Measurements from ENCODE around the gene CDH18.
A peak's percentile ranks its signal among the peaks of the same experiment; 100 is the strongest.

The CDH18 gene

DNA sequence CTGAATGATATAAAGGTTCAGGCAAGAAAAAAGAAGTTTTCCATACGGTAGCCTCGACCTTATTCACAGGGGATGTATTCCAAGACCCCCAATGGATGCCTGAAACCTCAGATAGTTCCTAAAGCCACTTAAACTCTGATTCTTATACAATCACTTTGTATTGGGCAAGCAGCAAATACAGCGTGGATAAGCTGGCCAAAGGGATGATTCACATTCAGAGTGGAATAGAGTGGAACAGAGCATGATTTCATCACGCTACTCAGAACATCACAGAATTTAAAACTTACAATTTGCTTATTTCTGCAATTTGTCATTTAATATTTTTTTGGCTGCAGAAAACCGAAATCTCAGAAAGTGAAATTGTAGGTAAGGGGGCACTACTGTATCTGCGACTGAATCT, 40.5 kb upstream of the CDH18 start:
- DNase-seq, result no peak
- no peaks in the 10 kb centered on the region for H3K4me1 ChIP-seq (ENCODE audit: control insufficient read depth, low read depth, low read length)
- no peak overlapping the region for H2AK5ac ChIP-seq (ENCODE audit: low read length)
- no peak overlapping the region for H2BK120ac ChIP-seq (ENCODE audit: low read depth, low read length)
- H3K23ac ChIP-seq (ENCODE audit: low read length), result no peak overlapping the region
- WGBS (ENCODE audit: extremely low coverage, insufficient coverage, low lambda C conversion rate), result no CpG with 5 or more reads among the region's 6 CpGs
- no peak overlapping the region for H4K5ac ChIP-seq (ENCODE audit: low read length)
- no peak overlapping the region for H3K27ac ChIP-seq (ENCODE audit: low read depth, low read length)
- H3K9ac ChIP-seq (ENCODE audit: low read length), result no peak overlapping the region
- H2BK15ac ChIP-seq (replicated peaks; ENCODE audit: low read depth), result no peak overlapping the region
- H3K4me3 ChIP-seq (ENCODE audit: low read length), result no peak overlapping the region
- no peaks in the 10 kb centered on the region for H3K79me1 ChIP-seq (ENCODE audit: low read length)
- H3K56ac ChIP-seq (ENCODE audit: low read length), result no peak overlapping the region
- no peak overlapping the region for H3K4me2 ChIP-seq (ENCODE audit: low read length)
- H4K8ac ChIP-seq (ENCODE audit: low read depth, low read length), result no peak overlapping the region
- H3K27me3 ChIP-seq (ENCODE audit: insufficient read depth, low read length, poor library complexity), result no peaks in the 10 kb centered on the region
- H2BK5ac ChIP-seq (ENCODE audit: low read length), result no peak overlapping the region
- H3K4ac ChIP-seq (ENCODE audit: low read depth, low read length), result no peak overlapping the region
- no peak overlapping the region for H3K18ac ChIP-seq (ENCODE audit: low read length)
- H3K36me3 ChIP-seq (ENCODE audit: control insufficient read depth, insufficient read depth, low read length), result no peaks in the 10 kb centered on the region
- no peaks in the 10 kb centered on the region for H3K79me2 ChIP-seq (ENCODE audit: control insufficient read depth, insufficient read depth, low read length)

DNA sequence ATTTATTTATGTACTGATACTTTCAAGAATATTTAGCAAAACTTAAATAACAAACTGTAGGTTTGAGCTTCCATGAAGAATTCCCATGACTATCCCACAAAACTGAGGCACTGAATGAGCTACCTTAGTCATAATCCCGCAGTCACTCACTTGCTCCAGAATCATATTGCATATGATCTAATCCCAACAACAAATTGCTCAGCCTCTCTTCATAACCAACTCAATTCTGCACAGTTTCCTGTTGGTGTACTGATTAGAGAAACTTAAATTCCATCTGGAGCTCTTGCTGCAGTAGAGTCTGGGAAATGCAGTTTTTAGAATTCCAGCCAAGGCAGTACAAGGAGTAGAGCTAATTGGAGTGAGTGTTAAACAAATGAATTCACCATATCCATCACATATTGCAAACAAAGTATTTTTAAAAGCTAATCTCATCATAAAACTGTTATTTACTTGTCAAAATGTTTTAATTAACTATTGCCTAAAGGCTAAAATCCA, 35.7 kb upstream of the CDH18 start:
- WGBS (ENCODE audit: extremely low coverage, insufficient coverage, low lambda C conversion rate), result no CpG with 5 or more reads among the region's 1 CpG
- no peak for DNase-seq
- no peak overlapping the region for H3K9ac ChIP-seq (ENCODE audit: low read length)

DNA sequence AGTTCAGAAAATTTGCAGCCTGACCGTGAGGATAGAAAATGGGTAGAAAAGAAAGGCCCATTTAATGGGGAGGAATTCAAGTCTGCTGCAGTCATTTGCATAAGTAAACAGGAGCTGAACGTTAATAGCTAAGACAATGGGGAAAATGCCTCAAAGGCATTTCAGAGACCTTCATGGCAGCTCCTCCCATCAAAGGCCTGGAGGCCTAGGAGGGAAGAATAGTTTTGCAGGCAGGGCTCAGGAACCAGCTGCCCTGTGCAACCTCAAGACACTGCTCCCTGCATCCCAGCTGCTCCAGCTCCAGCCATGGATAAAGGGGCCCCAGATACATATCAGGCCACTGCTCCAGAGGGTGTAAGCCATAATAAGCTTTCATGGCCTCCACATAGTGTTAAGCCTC, 32.2 kb upstream of the CDH18 start:
- no peaks in the 10 kb centered on the region for H3K36me3 ChIP-seq (ENCODE audit: control insufficient read depth, insufficient read depth, low read length)

More for the DNA sequence above, 35.7 kb upstream of the CDH18 start:
- H3K27me3 ChIP-seq (ENCODE audit: insufficient read depth, low read length, poor library complexity), result no peaks in the 10 kb centered on the region
- H3K4ac ChIP-seq (ENCODE audit: low read depth, low read length), result no peak overlapping the region
- H2BK120ac ChIP-seq (ENCODE audit: low read depth, low read length), result no peak overlapping the region
- H4K5ac ChIP-seq (ENCODE audit: low read length), result no peak overlapping the region
- no peak overlapping the region for H3K4me3 ChIP-seq (ENCODE audit: low read length)
- no peak overlapping the region for H3K56ac ChIP-seq (ENCODE audit: low read length)
- no peak overlapping the region for H2BK5ac ChIP-seq (ENCODE audit: low read length)
- no peak overlapping the region for H2BK15ac ChIP-seq (replicated peaks; ENCODE audit: low read depth)
- H3K4me2 ChIP-seq (ENCODE audit: low read length), result no peak overlapping the region
- H3K27ac ChIP-seq (ENCODE audit: low read depth, low read length), result no peak overlapping the region
- H3K79me2 ChIP-seq (ENCODE audit: control insufficient read depth, insufficient read depth, low read length), result no peaks in the 10 kb centered on the region
- H3K4me1 ChIP-seq (ENCODE audit: control insufficient read depth, low read depth, low read length), result no peaks in the 10 kb centered on the region
- no peak overlapping the region for H3K18ac ChIP-seq (ENCODE audit: low read length)
- no peaks in the 10 kb centered on the region for H3K36me3 ChIP-seq (ENCODE audit: control insufficient read depth, insufficient read depth, low read length)
- no peak overlapping the region for H2AK5ac ChIP-seq (ENCODE audit: low read length)
- H3K23ac ChIP-seq (ENCODE audit: low read length), result no peak overlapping the region
- H4K8ac ChIP-seq (ENCODE audit: low read depth, low read length), result no peak overlapping the region
- no peaks in the 10 kb centered on the region for H3K79me1 ChIP-seq (ENCODE audit: low read length)

DNA sequence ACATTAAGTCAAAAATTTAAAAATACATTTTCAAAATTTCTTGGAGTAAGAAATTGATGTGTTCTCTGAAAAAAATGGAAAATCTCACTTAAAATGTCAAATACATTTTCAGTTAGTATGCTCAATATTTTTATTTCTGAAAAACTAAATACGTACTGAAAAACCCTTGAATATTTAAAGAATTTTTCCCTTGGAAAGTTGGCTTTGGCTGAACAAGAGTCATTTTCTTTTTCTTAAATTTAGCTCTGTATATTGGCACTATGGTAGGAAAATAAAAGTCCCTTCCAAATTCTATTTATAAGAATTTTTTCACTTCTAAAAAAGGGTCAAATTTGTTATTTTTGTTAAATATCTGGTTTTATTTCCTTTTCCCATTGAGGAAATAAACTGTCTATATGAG, 29.0 kb upstream of the CDH18 start:
- Histone ChIP-seq H3K56ac (ENCODE audit: low read length) (no peak overlapping the region), H4K8ac (ENCODE audit: low read depth, low read length) (no peak overlapping the region), H3K4me1 (ENCODE audit: control insufficient read depth, low read depth, low read length) (no peaks in the 10 kb centered on the region), H3K79me1 (ENCODE audit: low read length) (no peaks in the 10 kb centered on the region), H2BK15ac (replicated peaks; ENCODE audit: low read depth) (no peak overlapping the region), H3K4ac (ENCODE audit: low read depth, low read length) (no peak overlapping the region), H3K27me3 (ENCODE audit: insufficient read depth, low read length, poor library complexity) (no peaks in the 10 kb centered on the region), H2BK5ac (ENCODE audit: low read length) (no peak overlapping the region), H3K36me3 (ENCODE audit: control insufficient read depth, insufficient read depth, low read length) (no peaks in the 10 kb centered on the region), H3K27ac (ENCODE audit: low read depth, low read length) (no peak overlapping the region), H3K79me2 (ENCODE audit: control insufficient read depth, insufficient read depth, low read length) (no peaks in the 10 kb centered on the region), H3K4me2 (ENCODE audit: low read length) (no peak overlapping the region), H4K5ac (ENCODE audit: low read length) (no peak overlapping the region), H2BK120ac (ENCODE audit: low read depth, low read length) (no peak overlapping the region), H3K9ac (ENCODE audit: low read length) (no peak overlapping the region), H3K23ac (ENCODE audit: low read length) (no peak overlapping the region), H3K18ac (ENCODE audit: low read length) (no peak overlapping the region), H2AK5ac (ENCODE audit: low read length) (no peak overlapping the region), H3K4me3 (ENCODE audit: low read length) (no peak overlapping the region)
- DNase-seq, result no peak
- whole genome bisulfite sequencing (ENCODE audit: extremely low coverage, insufficient coverage, low lambda C conversion rate), result no CpG with 5 or more reads among the region's 1 CpG

More for the DNA sequence above, 32.2 kb upstream of the CDH18 start:
- no peak overlapping the region for H3K18ac ChIP-seq (ENCODE audit: low read length)
- H3K79me1 ChIP-seq (ENCODE audit: low read length), result no peaks in the 10 kb centered on the region
- no peak overlapping the region for H4K8ac ChIP-seq (ENCODE audit: low read depth, low read length)
- no peak overlapping the region for H4K5ac ChIP-seq (ENCODE audit: low read length)
- no peak overlapping the region for H2BK15ac ChIP-seq (replicated peaks; ENCODE audit: low read depth)
- DNase-seq, result peak; percentile 35
- H3K27ac ChIP-seq (ENCODE audit: low read depth, low read length), result no peak overlapping the region
- H2BK5ac ChIP-seq (ENCODE audit: low read length), result no peak overlapping the region
- H3K56ac ChIP-seq (ENCODE audit: low read length), result no peak overlapping the region
- H3K4me2 ChIP-seq (ENCODE audit: low read length), result no peak overlapping the region
- no peak overlapping the region for H3K4me3 ChIP-seq (ENCODE audit: low read length)
- no peak overlapping the region for H3K23ac ChIP-seq (ENCODE audit: low read length)
- H3K79me2 ChIP-seq (ENCODE audit: control insufficient read depth, insufficient read depth, low read length), result no peaks in the 10 kb centered on the region
- no peak overlapping the region for H3K4ac ChIP-seq (ENCODE audit: low read depth, low read length)
- no CpG with 5 or more reads among the region's 2 CpGs for WGBS (ENCODE audit: extremely low coverage, insufficient coverage, low lambda C conversion rate)
- no peak overlapping the region for H3K9ac ChIP-seq (ENCODE audit: low read length)
- no peaks in the 10 kb centered on the region for H3K27me3 ChIP-seq (ENCODE audit: insufficient read depth, low read length, poor library complexity)
- no peaks in the 10 kb centered on the region for H3K4me1 ChIP-seq (ENCODE audit: control insufficient read depth, low read depth, low read length)
- H2BK120ac ChIP-seq (ENCODE audit: low read depth, low read length), result no peak overlapping the region
- H2AK5ac ChIP-seq (ENCODE audit: low read length), result no peak overlapping the region

DNA sequence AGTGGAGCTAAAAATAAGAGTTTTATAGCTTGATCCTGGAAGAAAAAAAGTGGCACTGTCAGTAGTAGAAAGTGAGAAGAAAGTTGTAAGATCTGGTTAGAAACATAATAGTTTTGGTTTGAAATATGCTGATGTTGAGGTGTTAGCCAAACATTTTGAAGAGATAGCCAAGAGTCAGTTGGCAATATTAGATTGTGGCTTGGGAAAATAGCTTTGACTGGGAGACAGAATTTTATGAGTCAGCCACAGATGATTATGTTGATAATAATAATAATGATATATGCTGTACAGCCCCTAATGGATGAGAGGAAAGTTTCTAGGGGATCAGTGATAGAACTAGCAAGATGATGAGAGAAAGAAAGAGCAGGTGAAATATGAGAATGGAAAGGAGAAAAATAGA, 12.4 kb upstream of the CDH18 start:
- Histone ChIP-seq H3K27me3 (ENCODE audit: insufficient read depth, low read length, poor library complexity) (no peaks in the 10 kb centered on the region), H3K27ac (ENCODE audit: low read depth, low read length) (no peak overlapping the region), H3K23ac (ENCODE audit: low read length) (no peak overlapping the region), H3K9ac (ENCODE audit: low read length) (no peak overlapping the region), H3K79me1 (ENCODE audit: low read length) (no peaks in the 10 kb centered on the region), H3K18ac (ENCODE audit: low read length) (no peak overlapping the region), H2BK5ac (ENCODE audit: low read length) (no peak overlapping the region), H3K36me3 (ENCODE audit: control insufficient read depth, insufficient read depth, low read length) (no peaks in the 10 kb centered on the region), H3K4me3 (ENCODE audit: low read length) (no peak overlapping the region), H4K5ac (ENCODE audit: low read length) (no peak overlapping the region), H4K8ac (ENCODE audit: low read depth, low read length) (no peak overlapping the region), H2AK5ac (ENCODE audit: low read length) (no peak overlapping the region), H3K4me1 (ENCODE audit: control insufficient read depth, low read depth, low read length) (no peaks in the 10 kb centered on the region), H3K56ac (ENCODE audit: low read length) (no peak overlapping the region), H3K4me2 (ENCODE audit: low read length) (no peak overlapping the region), H3K4ac (ENCODE audit: low read depth, low read length) (no peak overlapping the region), H3K79me2 (ENCODE audit: control insufficient read depth, insufficient read depth, low read length) (no peaks in the 10 kb centered on the region), H2BK15ac (replicated peaks; ENCODE audit: low read depth) (no peak overlapping the region), H2BK120ac (ENCODE audit: low read depth, low read length) (no peak overlapping the region)
- DNase-seq, result no peak

DNA sequence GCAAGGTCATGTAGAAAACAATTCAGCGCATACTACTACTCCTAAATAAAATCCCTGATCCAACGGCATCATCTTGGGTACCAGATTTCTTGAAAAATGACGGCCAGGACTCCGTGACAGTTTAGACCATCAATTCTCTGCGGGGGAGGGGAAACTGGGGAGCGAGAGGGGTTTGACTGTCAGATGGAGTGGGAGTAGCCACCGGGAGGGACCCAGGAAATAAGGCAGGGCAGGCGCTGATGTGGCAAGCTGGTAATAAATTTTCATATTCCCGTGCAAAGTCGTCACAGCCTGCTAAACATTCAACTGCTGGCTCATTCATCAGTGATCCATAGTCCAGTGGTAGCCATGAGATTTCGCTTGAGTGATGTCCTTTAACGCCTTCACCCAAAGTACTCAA, 457 bp upstream of the CDH18 start:
- Histone ChIP-seq H3K79me2 (ENCODE audit: control insufficient read depth, insufficient read depth, low read length) (no peaks in the 10 kb centered on the region), H3K4me1 (ENCODE audit: control insufficient read depth, low read depth, low read length) (no peaks in the 10 kb centered on the region), H2BK15ac (replicated peaks; ENCODE audit: low read depth) (no peak overlapping the region), H4K5ac (ENCODE audit: low read length) (no peak overlapping the region), H3K56ac (ENCODE audit: low read length) (no peak overlapping the region), H3K27me3 (ENCODE audit: insufficient read depth, low read length, poor library complexity) (peaks cover 2% of the 10 kb centered on the region), H3K9ac (ENCODE audit: low read length) (no peak overlapping the region), H3K18ac (ENCODE audit: low read length) (no peak overlapping the region), H3K23ac (ENCODE audit: low read length) (no peak overlapping the region), H3K79me1 (ENCODE audit: low read length) (no peaks in the 10 kb centered on the region), H2BK5ac (ENCODE audit: low read length) (no peak overlapping the region), H3K27ac (ENCODE audit: low read depth, low read length) (no peak overlapping the region), H3K4me2 (ENCODE audit: low read length) (peak overlapping the region; percentile 9), H4K8ac (ENCODE audit: low read depth, low read length) (no peak overlapping the region), H2AK5ac (ENCODE audit: low read length) (no peak overlapping the region), H3K4ac (ENCODE audit: low read depth, low read length) (no peak overlapping the region), H3K36me3 (ENCODE audit: control insufficient read depth, insufficient read depth, low read length) (no peaks in the 10 kb centered on the region), H2BK120ac (ENCODE audit: low read depth, low read length) (no peak overlapping the region), H3K4me3 (ENCODE audit: low read length) (no peak overlapping the region)
- no CpG with 5 or more reads among the region's 12 CpGs for WGBS (ENCODE audit: extremely low coverage, insufficient coverage, low lambda C conversion rate)
- no peak for DNase-seq
